A549 (cell line): ENCODE measurements around the gene LHFPL2. TPM values are rescaled to one million over a fixed set of nuclear protein-coding genes. Genes with fewer than 3 reads are reported as not detected.

Source experiments
- ATAC-seq, 2 experiments: fragments of 200-7000 bp in 1 of 2; fragments of >200 bp in 1 of 2; cut with Nextera tagmentation in 1 of 2; cut with Tn5 transposase in 1 of 2; 3 replicates each; pipeline versions ENCODE4 v1.8.0 to v1.9.1; 2018 to 2020; ENCODE audit warnings: mild to moderate bottlenecking in 1 of 2, moderate library complexity in 1 of 2
- CTCF ChIA-PET: fragments of 300-600 bp; sonication (Branson Sonifier 250); formaldehyde crosslinking; extraction: SDS; loops from one replicate; lab custom pipeline; 2021; ENCODE audit warnings: antibody characterized with exemption, inconsistent platforms; lab: Yijun Ruan, JAX
- POLR2A ChIA-PET: fragments of 350-600 bp; formaldehyde crosslinking; extraction: SDS; loops from one replicate; lab custom pipeline; 2021; ENCODE audit warnings: antibody characterized with exemption, inconsistent platforms; lab: Yijun Ruan, JAX
- DNase-seq, 2 experiments: peaks; one replicate each; pipeline versions ENCODE4 v3.0.0 to v3.0.0-alpha.2; 2011 to 2016; ENCODE audit warnings: low read depth in 1 of 2, low spot score in 1 of 2
- FAIRE-seq: peaks from 2 replicates; lab custom pipeline; 2011; peaks lifted over from hg19 to GRCh38; lab: Jason Lieb, UNC
- H3K27ac ChIP-seq, 2 experiments: fragments of >200 bp; sonication (Bioruptor Twin); formaldehyde crosslinking; 3 replicates each; pipeline ENCODE4 v1.5.1; 2016 to 2017
- H3K4me1 ChIP-seq: fragments of >200 bp; sonication (Bioruptor Twin); formaldehyde crosslinking; 3 replicates; pipeline ENCODE4 v1.6.1; 2016
- H3K4me2 ChIP-seq: fragments of >200 bp; sonication (Bioruptor Twin); formaldehyde crosslinking; 3 replicates; pipeline ENCODE4 v1.6.1; 2016
- H3K4me3 ChIP-seq: fragments of >200 bp; sonication (Bioruptor Twin); formaldehyde crosslinking; 3 replicates; pipeline ENCODE4 v1.5.1; 2016
- H3K9me3 ChIP-seq: fragments of >200 bp; sonication (Bioruptor Twin); formaldehyde crosslinking; 3 replicates; pipeline ENCODE4 v1.6.1; 2016
- ATOH8 ChIP-seq: fragments of 250-450 bp; sonication (Bioruptor Pico); IDR thresholded peaks from 2 replicates; pipeline ENCODE4 v1.5.0; 2020; ENCODE audit warnings: low read depth, mild to moderate bottlenecking, moderate library complexity
- FOSL2 ChIP-seq, 2 experiments: fragments of 450-650 bp in 1 of 2; fragments of >200 bp in 1 of 2; sonication (Bioruptor Twin) in 1 of 2; formaldehyde crosslinking; IDR thresholded peaks; 2 replicates each; pipeline versions ENCODE4 v1.5.0 to v1.6.1; 2016 to 2020; ENCODE audit warnings: mild to moderate bottlenecking in 1 of 2, moderate library complexity in 1 of 2
- GATA3 ChIP-seq: IDR thresholded peaks from 2 replicates; pipeline ENCODE4 v1.6.1; 2012; ENCODE audit warnings: borderline replicate concordance
- HEYL ChIP-seq: fragments of 250-450 bp; sonication (Bioruptor Pico); IDR thresholded peaks from 2 replicates; pipeline ENCODE4 v1.8.0; 2021; ENCODE audit warnings: mild to moderate bottlenecking, moderate library complexity
- HMGXB4 ChIP-seq: fragments of 250-450 bp; sonication (Bioruptor Pico); IDR thresholded peaks from 2 replicates; pipeline ENCODE4 v1.5.0; 2021; ENCODE audit warnings: mild to moderate bottlenecking, moderate library complexity, borderline replicate concordance
- HOXA7 ChIP-seq: fragments of 250-450 bp; sonication (Bioruptor Pico); IDR thresholded peaks from 2 replicates; pipeline ENCODE4 v1.5.0; 2020; ENCODE audit warnings: mild to moderate bottlenecking, moderate library complexity
- HOXB13 ChIP-seq: fragments of 250-450 bp; sonication (Bioruptor Pico); IDR thresholded peaks from 2 replicates; pipeline ENCODE4 v1.5.0; 2020; ENCODE audit warnings: low read depth, mild to moderate bottlenecking, moderate library complexity
- KDM5A ChIP-seq: fragments of 200-600 bp; sonication (generic); IDR thresholded peaks from 2 replicates; pipeline ENCODE4 v1.6.1; 2016; ENCODE audit warnings: antibody characterized with exemption, mild to moderate bottlenecking
- MYC ChIP-seq: IDR thresholded peaks from 2 replicates; pipeline ENCODE4 v1.6.1; 2012; ENCODE audit warnings: mild to moderate bottlenecking, inconsistent platforms, low read length, improper control_type of control experiment, borderline replicate concordance
- NPAS2 ChIP-seq: fragments of 250-450 bp; sonication (Bioruptor Pico); IDR thresholded peaks from 2 replicates; pipeline ENCODE4 v1.8.0; 2022; ENCODE audit warnings: mild to moderate bottlenecking, moderate library complexity, borderline replicate concordance
- NR3C1 ChIP-seq: fragments of >200 bp; sonication (Bioruptor Twin); formaldehyde crosslinking; IDR thresholded peaks from 3 replicates; pipeline ENCODE4 v1.6.1; 2017
- RAD21 ChIP-seq, 2 experiments: fragments of >200 bp in 1 of 2; sonication (Bioruptor Twin) in 1 of 2; formaldehyde crosslinking in 1 of 2; IDR thresholded peaks in 1 of 2; conservative IDR thresholded peaks in 1 of 2; 2 replicates in 1 of 2; 3 replicates in 1 of 2; pipeline ENCODE4 v1.6.1; 2012 to 2018; ENCODE audit warnings: inconsistent platforms in 1 of 2
- RCOR1 ChIP-seq: fragments of 150-350 bp; IDR thresholded peaks from 2 replicates; pipeline ENCODE4 v1.6.1; 2014; ENCODE audit warnings: antibody characterized with exemption, low read length, low read depth
- SMC3 ChIP-seq: fragments of >200 bp; sonication (Bioruptor Twin); formaldehyde crosslinking; IDR thresholded peaks from 3 replicates; pipeline ENCODE4 v1.6.1; 2018; ENCODE audit warnings: inconsistent platforms
- SREBF2 ChIP-seq: fragments of 450-650 bp; IDR thresholded peaks from 2 replicates; pipeline ENCODE4 v1.6.1; 2014; ENCODE audit warnings: mild to moderate bottlenecking, moderate library complexity
- TFCP2L1 ChIP-seq: fragments of 250-450 bp; sonication (Bioruptor Pico); IDR thresholded peaks from 2 replicates; pipeline ENCODE4 v1.5.0; 2021; ENCODE audit warnings: mild to moderate bottlenecking
- WGBS: methylation state at CpG from one replicate; pipeline ENCODE4 v1.1.6; 2017; ENCODE audit errors: missing lambda C conversion rate; 5-methylcytosine and 5-hydroxymethylcytosine counted together
- polyA plus RNA-seq, 4 experiments: library from polyadenylated mRNA; depleted of rRNA in 3 of 4; stranded (reverse); fragments of >200 nt; fragmentation: RNase III in 1 of 4; extraction: RNeasy Plus Mini Kit Qiagen cat#74134 plus additional on column Dnase treatment in 1 of 4; gene quantifications; 2 replicates in 3 of 4; 3 replicates in 1 of 4; pipeline ENCODE4 v1.2.3, GENCODE V29; 2011 to 2017
- TF ChIP-seq, protein P1 (sequence below): fragments of >200 bp; sonication (Bioruptor Twin); formaldehyde crosslinking; IDR thresholded peaks from 2 replicates; pipeline ENCODE4 v1.6.1; 2016
- TF ChIP-seq, protein P2 (sequence below): fragments of 200-600 bp; sonication (generic); IDR thresholded peaks from 2 replicates; pipeline ENCODE4 v1.6.1; 2016; ENCODE audit warnings: antibody characterized with exemption, mild to moderate bottlenecking, moderate library complexity
- TF ChIP-seq, protein P3 (sequence below): IDR thresholded peaks from 2 replicates; pipeline ENCODE4 v1.6.1; 2012; ENCODE audit warnings: low read depth, borderline replicate concordance
- TF ChIP-seq, protein P4 (sequence below): IDR thresholded peaks from 2 replicates; pipeline ENCODE4 v1.6.1; 2012

LHFPL2 gene
- polyA plus RNA-seq, 2 of the 4 experiments (the other 2 are of a cell fraction): 24.9 to 41.7 TPM

DNA sequence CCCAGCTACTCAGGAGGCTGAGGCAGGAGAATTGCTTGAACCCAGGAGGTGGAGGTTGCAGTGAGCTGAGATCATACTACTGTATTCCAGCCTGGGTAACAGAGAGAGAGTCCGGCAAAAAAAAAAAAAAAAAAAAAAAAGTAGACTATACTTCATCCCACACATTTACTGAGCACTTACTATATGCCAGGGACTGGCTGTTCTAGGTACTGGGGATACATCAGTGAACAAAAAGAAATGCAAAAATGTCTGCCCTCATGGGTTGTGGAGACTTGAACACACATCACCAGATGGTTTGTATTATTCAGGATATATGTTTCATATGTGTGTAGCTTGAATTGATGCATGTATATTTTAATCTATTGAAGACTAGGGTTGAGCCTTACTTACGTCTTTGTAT lies 2.9 kb upstream of the LHFPL2 start:
- no peak overlapping the region for H3K4me3 ChIP-seq
- ATAC-seq: no peak
- H3K4me2 ChIP-seq: no peak overlapping the region
- FAIRE-seq: no peak
- peaks cover 30% of the 10 kb centered on the region for H3K4me1 ChIP-seq
- 81% methylated on average over 2 of the region's 2 CpGs for WGBS
- no peak overlapping the region; a peak in 1 of 6 replicates for H3K27ac ChIP-seq
- no peak for DNase-seq
- no peak for TF ChIP-seq SREBF2
- no peak for TF ChIP-seq RAD21 (conservative IDR thresholded peaks at IDR 0.05 in 1 of 2, IDR thresholded peaks at IDR 0.05 in 1 of 2)
- TF ChIP-seq, protein P1, sequence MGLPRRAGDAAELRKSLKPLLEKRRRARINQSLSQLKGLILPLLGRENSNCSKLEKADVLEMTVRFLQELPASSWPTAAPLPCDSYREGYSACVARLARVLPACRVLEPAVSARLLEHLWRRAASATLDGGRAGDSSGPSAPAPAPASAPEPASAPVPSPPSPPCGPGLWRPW: no peak
- no peak for TF ChIP-seq NR3C1
- TF ChIP-seq SMC3: no peak
- no peak for TF ChIP-seq TFCP2L1 (CRISPR knock-in tag)
- TF ChIP-seq, protein P2, sequence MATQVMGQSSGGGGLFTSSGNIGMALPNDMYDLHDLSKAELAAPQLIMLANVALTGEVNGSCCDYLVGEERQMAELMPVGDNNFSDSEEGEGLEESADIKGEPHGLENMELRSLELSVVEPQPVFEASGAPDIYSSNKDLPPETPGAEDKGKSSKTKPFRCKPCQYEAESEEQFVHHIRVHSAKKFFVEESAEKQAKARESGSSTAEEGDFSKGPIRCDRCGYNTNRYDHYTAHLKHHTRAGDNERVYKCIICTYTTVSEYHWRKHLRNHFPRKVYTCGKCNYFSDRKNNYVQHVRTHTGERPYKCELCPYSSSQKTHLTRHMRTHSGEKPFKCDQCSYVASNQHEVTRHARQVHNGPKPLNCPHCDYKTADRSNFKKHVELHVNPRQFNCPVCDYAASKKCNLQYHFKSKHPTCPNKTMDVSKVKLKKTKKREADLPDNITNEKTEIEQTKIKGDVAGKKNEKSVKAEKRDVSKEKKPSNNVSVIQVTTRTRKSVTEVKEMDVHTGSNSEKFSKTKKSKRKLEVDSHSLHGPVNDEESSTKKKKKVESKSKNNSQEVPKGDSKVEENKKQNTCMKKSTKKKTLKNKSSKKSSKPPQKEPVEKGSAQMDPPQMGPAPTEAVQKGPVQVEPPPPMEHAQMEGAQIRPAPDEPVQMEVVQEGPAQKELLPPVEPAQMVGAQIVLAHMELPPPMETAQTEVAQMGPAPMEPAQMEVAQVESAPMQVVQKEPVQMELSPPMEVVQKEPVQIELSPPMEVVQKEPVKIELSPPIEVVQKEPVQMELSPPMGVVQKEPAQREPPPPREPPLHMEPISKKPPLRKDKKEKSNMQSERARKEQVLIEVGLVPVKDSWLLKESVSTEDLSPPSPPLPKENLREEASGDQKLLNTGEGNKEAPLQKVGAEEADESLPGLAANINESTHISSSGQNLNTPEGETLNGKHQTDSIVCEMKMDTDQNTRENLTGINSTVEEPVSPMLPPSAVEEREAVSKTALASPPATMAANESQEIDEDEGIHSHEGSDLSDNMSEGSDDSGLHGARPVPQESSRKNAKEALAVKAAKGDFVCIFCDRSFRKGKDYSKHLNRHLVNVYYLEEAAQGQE: no peak
- no peak for TF ChIP-seq GATA3
- TF ChIP-seq HOXB13 (CRISPR knock-in tag): no peak
- no peak for TF ChIP-seq MYC
- TF ChIP-seq HOXA7 (CRISPR knock-in tag): no peak
- no peak for TF ChIP-seq HMGXB4 (CRISPR knock-in tag)
- TF ChIP-seq, protein P3, sequence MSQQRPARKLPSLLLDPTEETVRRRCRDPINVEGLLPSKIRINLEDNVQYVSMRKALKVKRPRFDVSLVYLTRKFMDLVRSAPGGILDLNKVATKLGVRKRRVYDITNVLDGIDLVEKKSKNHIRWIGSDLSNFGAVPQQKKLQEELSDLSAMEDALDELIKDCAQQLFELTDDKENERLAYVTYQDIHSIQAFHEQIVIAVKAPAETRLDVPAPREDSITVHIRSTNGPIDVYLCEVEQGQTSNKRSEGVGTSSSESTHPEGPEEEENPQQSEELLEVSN: no peak
- no peak for TF ChIP-seq KDM5A
- TF ChIP-seq NPAS2 (CRISPR knock-in tag): no peak
- no peak for TF ChIP-seq FOSL2 (IDR thresholded peaks at IDR 0.05)
- TF ChIP-seq FOSL2 (CRISPR knock-in tag; IDR thresholded peaks at IDR 0.05): no peak
- no peaks in the 10 kb centered on the region for H3K9me3 ChIP-seq
- CTCF ChIA-PET: interaction anchor here (0.6 to 1.2 kb wide), 3 partner anchors 24 to 266 kb away, joined by 3 to 4 read pairs (median 3); no protein-coding TSS in a partner anchor
- POLR2A ChIA-PET: no interaction called here

- CTCF ChIA-PET: interaction anchor here (0.9 to 2.4 kb wide), 4 partner anchors 9 to 50 kb away, joined by 3 to 7 read pairs (median 5); no protein-coding TSS in a partner anchor
- H3K4me2 ChIP-seq: no peak overlapping the region
- FAIRE-seq: no peak
- no peak for TF ChIP-seq RCOR1
- TF ChIP-seq, protein P2: no peak
- no peak for TF ChIP-seq ATOH8 (CRISPR knock-in tag)
- TF ChIP-seq HOXB13 (CRISPR knock-in tag): no peak
- TF ChIP-seq KDM5A: no peak
- TF ChIP-seq, protein P4, sequence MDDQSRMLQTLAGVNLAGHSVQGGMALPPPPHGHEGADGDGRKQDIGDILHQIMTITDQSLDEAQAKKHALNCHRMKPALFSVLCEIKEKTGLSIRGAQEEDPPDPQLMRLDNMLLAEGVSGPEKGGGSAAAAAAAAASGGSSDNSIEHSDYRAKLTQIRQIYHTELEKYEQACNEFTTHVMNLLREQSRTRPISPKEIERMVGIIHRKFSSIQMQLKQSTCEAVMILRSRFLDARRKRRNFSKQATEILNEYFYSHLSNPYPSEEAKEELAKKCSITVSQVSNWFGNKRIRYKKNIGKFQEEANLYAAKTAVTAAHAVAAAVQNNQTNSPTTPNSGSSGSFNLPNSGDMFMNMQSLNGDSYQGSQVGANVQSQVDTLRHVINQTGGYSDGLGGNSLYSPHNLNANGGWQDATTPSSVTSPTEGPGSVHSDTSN: no peak
- no peak for TF ChIP-seq NPAS2 (CRISPR knock-in tag)
- no peak for TF ChIP-seq HEYL
- TF ChIP-seq, all 56 proteins: peak for 0
- POLR2A ChIA-PET: no interaction called here
- no peak overlapping the region for H3K4me3 ChIP-seq
- DNase-seq (no peak), ATAC-seq (no peak)
- H3K27ac ChIP-seq: peak overlapping the region; percentile 10 to 41; a peak in 3 of 6 replicates
- 84% methylated on average over 1 of the region's 1 CpG for WGBS
- no peaks in the 10 kb centered on the region for H3K9me3 ChIP-seq
- H3K4me1 ChIP-seq: peaks cover 39% of the 10 kb centered on the region
These were observed 2.0 kb upstream of the LHFPL2 start for GRCh38 chr5:78650531-78650930.
